ENCODE results near the gene PTPRF.

The PTPRF gene

GRCh38 chr1:43541141-43541540 is 10.5 kb downstream of the PTPRF start:
- no peak overlapping the region for H3K4me3 ChIP-seq (replicated peaks; ENCODE audit: low read depth, low read length)
- no peak for DNase-seq (ENCODE audit: extremely low read depth, low read depth)
- TF ChIP-seq CTCF (IDR thresholded peaks at IDR 0.05; ENCODE audit: low read depth, low read length, missing control alignments), result no peak

GRCh38 chr1:43541721-43542401 is 11.2 kb downstream of the PTPRF start:
- no peak for TF ChIP-seq CTCF (IDR thresholded peaks at IDR 0.05; ENCODE audit: low read depth, low read length, missing control alignments)
- DNase-seq (ENCODE audit: extremely low read depth, low read depth), result no peak
- no peak overlapping the region for H3K4me3 ChIP-seq (replicated peaks; ENCODE audit: low read depth, low read length)

GRCh38 chr1:43542527-43543458 is 12.1 kb downstream of the PTPRF start:
- TF ChIP-seq CTCF (IDR thresholded peaks at IDR 0.05; ENCODE audit: low read depth, low read length, missing control alignments), result no peak
- no peak for DNase-seq (ENCODE audit: extremely low read depth, low read depth)
- H3K4me3 ChIP-seq (replicated peaks; ENCODE audit: low read depth, low read length), result no peak overlapping the region

GRCh38 chr1:43543567-43543966 is 12.9 kb downstream of the PTPRF start:
- TF ChIP-seq CTCF (IDR thresholded peaks at IDR 0.05; ENCODE audit: low read depth, low read length, missing control alignments), result no peak
- DNase-seq (ENCODE audit: extremely low read depth, low read depth), result no peak
- H3K4me3 ChIP-seq (replicated peaks; ENCODE audit: low read depth, low read length), result no peak overlapping the region

GRCh38 chr1:43545339-43545694 is 14.6 kb downstream of the PTPRF start:
- no peak overlapping the region for H3K4me3 ChIP-seq (replicated peaks; ENCODE audit: low read depth, low read length)
- no peak for TF ChIP-seq CTCF (IDR thresholded peaks at IDR 0.05; ENCODE audit: low read depth, low read length, missing control alignments)
- DNase-seq (ENCODE audit: extremely low read depth, low read depth), result no peak

GRCh38 chr1:43545695-43546387 is 15.2 kb downstream of the PTPRF start:
- no peak for TF ChIP-seq CTCF (IDR thresholded peaks at IDR 0.05; ENCODE audit: low read depth, low read length, missing control alignments)
- no peak for DNase-seq (ENCODE audit: extremely low read depth, low read depth)
- no peak overlapping the region for H3K4me3 ChIP-seq (replicated peaks; ENCODE audit: low read depth, low read length)

All from HFF-Myc (cell line).